Stimulated activated CD8-positive, alpha-beta memory T cell treated with anti-CD3 and anti-CD28 coated beads, Interleukin-12 subunit alpha, Interleukin-12 subunit beta, amount 100 ng/mL, for 4 hours (primary cell): ENCODE measurements around the gene CACTIN.
A peak's percentile ranks its signal among the peaks of the same experiment; 100 is the strongest.

ENCODE experiments used
- DNase-seq: peaks from one replicate; pipeline ENCODE4 v3.0.0-alpha.2; 2020; ENCODE audit warnings: low read depth

Gene CACTIN

GRCh38 chr19:3609779-3610719, 16.5 kb downstream of the CACTIN start:
- no peak for DNase-seq

- no peak for DNase-seq
These were observed 17.8 kb downstream of the CACTIN start for GRCh38 chr19:3608750-3609322.

DNA sequence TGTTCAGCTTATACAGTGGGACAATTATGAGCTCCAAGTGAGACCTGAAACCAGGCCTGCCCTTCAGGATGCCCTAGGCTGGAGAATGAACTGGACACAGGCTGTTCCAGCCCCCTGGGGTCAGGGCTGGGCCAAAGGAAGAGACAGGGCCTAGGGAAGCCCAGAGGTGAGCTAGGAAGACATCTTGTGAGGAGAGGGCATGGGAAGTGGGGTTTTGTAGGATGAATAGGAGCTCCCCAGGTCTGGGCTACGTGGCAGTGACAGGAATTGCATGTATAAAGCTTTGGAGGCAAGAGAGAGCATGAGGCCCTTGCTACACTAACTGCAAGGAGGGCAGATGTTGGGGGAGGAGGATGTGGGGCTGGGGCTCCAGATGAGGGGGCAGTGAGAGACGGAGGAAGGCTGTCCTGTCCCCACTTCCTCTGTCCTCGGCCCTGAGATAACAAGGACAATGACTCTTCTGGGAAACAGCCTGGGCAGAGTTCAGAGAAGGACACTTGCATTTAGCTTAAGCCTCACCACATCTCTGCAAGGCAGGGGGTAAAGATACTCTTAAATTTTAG, 18.4 kb downstream of the CACTIN start:
- no peak for DNase-seq

GRCh38 chr19:3607303-3608078, 19.1 kb downstream of the CACTIN start:
- DNase-seq, result no peak

- DNase-seq, result peak; percentile 51
These were observed 19.8 kb downstream of the CACTIN start, which contains the start of gene TBXA2R for GRCh38 chr19:3606690-3607289. Gene TBXA2R, minus strand, starts transcription at chr19:3606875. Its CDS starts 6,241 bp downstream, at chr19:3600634.

DNA sequence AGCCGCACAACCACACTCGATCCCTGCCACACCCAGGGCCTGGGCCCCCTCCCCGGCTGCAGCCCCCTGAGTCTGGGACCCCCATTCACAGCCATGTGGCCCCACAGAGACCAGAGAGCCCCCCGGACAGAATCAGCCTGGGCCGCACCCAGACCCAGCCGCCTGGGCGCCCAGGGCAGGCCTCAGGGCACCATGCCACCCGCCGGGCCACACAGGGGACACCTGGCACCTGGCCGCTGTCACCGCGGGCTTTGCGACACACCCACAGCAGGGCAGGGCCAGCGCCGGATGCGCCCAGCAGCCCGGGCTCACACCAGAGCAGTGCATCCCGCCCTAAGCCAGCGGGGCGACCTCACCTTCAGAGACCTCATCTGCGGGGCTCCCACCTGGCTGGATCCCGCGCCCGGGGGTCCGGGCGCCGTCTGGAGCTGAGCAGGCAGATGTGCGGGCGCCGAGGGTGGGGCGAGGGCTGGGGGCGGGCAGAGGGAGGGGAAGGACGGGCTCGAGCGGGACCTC, 20.4 kb downstream of the CACTIN start:
- no peak for DNase-seq

GRCh38 chr19:3605770-3606169, 20.8 kb downstream of the CACTIN start:
- no peak for DNase-seq

GRCh38 chr19:3605361-3605760, 21.2 kb downstream of the CACTIN start:
- DNase-seq, result no peak

- no peak for DNase-seq
These were observed 21.6 kb downstream of the CACTIN start for GRCh38 chr19:3604987-3605343.

GRCh38 chr19:3604227-3604986, 22.2 kb downstream of the CACTIN start:
- no peak for DNase-seq

DNA sequence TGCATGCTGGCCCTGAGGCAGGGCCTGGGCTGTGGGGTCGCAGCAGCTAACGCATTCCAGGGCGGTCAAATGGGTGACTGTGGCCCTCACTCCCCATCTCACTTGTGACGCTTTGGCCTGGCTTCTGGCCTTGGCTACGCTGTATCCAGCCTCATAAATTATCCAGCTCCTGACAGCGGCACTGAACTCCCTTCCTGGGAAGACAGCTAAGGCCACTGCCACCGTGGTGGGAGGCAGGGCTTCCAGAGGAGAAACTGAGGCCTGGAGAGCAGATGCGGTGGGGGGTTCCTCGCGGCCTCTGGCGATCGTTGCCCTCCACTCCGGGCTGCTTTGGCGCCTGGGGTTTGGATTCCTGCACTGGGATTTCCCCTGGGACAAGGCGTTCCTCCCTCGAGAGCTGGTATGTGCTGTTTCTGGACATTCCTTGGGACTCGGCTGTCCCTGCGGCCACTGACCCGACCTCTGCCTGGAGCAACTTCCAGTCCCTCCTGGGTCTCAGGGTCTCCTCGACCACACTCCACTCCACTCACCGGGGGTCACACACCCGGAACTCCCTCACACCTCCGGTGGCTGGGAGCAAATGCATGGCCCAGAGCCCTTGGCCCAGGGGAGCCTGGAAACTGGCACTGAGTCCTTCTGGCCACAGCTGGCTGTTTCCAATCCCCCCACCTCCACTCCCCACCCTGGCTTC, 23.3 kb downstream of the CACTIN start:
- no peak for DNase-seq

GRCh38 chr19:3601021-3601420, 25.6 kb downstream of the CACTIN start:
- DNase-seq, result no peak

DNA sequence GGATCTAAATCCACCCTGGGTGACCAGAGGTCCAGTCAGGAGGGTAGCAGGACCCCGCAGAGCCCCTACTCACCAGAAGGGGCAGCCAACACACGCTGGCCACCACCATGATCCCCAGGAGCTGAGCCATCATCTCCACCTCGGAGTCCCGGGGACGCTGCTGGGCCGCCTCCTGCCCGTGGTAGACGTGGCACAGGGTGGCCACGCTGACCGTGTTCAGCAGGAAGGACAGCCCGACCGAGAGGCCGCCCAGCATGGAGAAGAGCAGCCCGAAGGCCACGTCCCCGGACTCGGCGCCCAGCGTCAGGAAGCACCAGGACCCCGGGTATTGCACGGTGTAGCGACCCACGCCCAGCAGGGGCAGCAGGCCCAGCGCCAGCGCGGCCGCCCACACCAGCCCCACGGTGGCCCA, 26.8 kb downstream of the CACTIN start:
- DNase-seq, result no peak

DNA sequence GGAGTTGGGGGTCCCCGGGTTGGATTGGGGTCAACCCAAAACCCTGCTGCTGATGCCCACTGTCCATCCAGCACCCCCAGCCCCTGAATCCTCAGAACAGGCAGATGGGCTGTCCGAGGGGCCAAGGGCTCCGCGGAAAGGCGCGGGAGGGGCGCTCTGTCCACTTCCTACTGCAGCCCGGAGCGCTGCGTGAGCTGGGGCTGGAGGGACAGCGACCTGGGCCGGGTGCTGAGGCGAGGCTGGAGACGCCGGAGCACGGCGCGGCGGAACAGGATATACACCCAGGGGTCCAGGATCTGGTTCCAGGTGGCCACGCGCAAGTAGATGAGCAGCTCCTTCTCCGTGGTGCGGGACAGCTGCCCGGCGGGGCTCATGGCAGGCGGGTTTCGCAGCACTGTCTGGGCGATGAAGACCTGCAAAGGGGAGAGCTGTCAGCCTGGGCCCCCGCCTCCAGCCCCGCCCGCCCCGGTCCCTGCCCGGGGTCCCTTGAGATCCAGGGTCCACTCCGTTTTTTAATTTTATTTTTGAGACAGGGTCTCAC, 31.0 kb downstream of the CACTIN start:
- no peak for DNase-seq

- no peak for DNase-seq
These were observed 33.4 kb downstream of the CACTIN start for GRCh38 chr19:3593156-3593555.

DNA sequence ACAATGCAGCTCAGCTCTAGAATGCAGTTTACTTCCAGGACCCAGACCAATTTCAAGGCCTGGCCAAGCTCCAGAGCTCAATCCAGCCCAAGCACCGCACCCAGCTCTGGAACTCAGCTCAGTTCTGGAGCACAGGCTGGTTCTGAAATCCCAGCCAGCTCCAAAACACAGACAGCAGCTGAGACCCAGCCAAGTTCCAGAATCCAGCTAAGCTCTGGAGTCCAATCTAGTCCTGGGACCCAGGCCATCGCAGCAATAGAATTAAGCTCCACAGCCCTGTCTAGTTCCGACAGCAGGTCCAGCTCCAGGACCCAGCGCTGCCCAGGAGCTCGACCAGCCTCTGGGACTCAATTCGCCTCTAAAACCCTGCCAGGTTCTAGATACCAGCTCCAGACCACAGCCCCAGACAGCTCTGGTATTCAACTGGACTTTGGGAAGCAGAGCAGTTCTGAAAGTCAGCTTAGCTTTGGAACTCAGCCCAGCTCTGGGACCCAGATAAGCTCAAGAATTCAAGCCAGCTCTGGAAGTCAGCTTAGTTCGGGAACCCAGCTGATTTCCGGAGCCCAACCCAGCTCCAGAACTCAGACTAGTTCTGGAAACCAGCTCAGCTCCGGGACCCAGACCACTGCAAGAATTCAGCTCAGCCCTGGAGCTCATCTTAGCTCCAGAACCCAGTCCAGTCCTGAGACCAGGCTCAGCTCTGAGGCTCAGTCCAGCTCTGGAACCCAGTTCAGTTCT, 34.5 kb downstream of the CACTIN start:
- no peak for DNase-seq

DNA sequence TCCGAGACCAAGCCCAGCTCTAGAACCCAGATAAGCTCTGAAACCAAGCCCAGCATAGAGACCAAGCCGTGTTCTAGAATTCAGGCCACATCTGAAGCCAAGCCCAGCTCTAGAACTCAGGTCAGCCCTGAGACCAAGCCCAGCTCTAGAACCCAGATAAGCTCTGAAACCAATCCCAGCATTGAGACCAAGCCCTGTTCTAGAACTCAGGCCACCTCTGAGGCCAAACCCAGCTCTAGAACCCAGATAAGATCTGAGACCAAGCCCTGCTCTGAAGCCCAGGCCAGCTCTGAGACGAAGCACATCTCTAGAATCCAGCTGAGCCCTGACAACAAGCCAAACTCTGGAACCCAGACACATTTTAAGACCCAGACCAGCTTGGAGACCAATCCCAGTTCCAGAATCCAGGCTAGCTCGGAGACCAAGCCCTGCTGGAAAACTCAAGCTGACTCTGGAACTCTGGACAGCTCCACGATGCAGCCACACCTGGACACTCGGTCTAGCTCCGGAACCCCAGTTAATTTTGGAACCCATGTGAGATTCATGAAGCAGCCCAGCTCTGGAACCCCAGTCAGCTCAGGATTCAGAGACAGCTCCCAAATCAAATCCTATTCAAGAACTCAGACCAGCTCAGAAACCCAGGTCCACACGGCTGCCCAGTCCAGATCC, 35.5 kb downstream of the CACTIN start:
- DNase-seq, result no peak

DNA sequence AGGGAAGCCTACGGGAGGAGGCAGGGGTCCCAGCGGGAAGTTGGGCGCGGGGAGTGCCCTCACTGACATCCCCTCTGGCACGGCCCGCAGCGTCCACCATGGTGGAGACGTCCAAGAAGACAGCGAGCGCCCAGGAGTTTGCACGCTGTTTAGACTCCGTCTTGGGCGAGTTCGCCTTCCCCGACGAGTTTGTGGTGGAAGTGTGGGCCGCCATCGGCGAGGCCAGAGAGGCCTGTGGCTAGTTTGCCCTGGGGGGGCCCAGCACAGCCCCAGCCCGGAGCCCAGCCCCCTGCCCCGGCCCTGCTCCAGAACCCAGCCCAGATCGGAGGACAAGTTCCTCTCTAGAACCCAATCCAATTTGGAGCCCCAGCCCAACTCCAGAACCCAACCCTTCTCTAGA, 36.6 kb downstream of the CACTIN start:
- DNase-seq, result no peak

DNA sequence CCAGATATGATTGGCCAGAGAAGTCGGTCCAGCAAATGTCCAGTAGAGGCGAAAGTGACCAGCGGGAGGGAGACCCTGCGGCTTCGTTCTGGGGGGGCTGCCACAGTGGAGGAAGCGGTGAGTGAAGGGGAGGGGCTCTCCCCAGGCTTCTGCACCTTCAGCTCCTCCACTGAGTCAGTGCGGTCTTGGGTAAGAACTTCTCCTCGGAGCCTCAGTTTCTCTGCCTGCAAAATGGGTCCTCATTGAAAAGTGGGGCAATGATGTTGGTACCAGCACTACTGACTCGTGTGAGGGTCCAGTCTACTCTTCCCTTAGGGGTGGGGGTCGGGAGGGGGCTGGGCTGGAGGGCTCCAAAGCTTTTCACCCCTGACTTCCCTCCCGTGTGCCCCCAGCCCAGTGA, 37.2 kb downstream of the CACTIN start:
- no peak for DNase-seq
